Activated CD8-positive, alpha-beta T cell treated with anti-CD3 and anti-CD28 coated beads, Interleukin-2, amount 10 ng/mL, durations not matched to agents 7 days and 5 days (primary cell): ENCODE data around the gene MUS81. TPM values are rescaled to one million over a fixed set of nuclear protein-coding genes. Genes with fewer than 3 reads are reported as not detected.

Experiments
- ATAC-seq: fragments of 150-1000 bp; cut with Tn5 transposase; one replicate; pipeline ENCODE4 v1.10.0; 2021; ENCODE audit warnings: moderate library complexity
- CTCF ChIA-PET: fragments of 350-600 bp; sonication (Branson Sonifier 250); formaldehyde crosslinking; loops from one replicate; lab custom pipeline; 2021; ENCODE audit warnings: antibody characterized with exemption; lab: Charles Lee
- POLR2A ChIA-PET: fragments of 350-600 bp; sonication (Branson Sonifier 250); formaldehyde crosslinking; loops from one replicate; lab custom pipeline; 2021; ENCODE audit warnings: antibody characterized with exemption; lab: Charles Lee
- DNase-seq: peaks from one replicate; pipeline ENCODE4 v3.0.0-alpha.2; 2020
- H3K27ac Mint-ChIP-seq: one replicate; pipeline ENCODE4 v1.8.0; 2021; ENCODE audit warnings: mild to moderate bottlenecking, mixed read lengths
- H3K27me3 Mint-ChIP-seq: one replicate; pipeline ENCODE4 v1.8.0; 2021; ENCODE audit warnings: low read depth, mixed read lengths
- H3K36me3 Mint-ChIP-seq: one replicate; pipeline ENCODE4 v1.8.0; 2021; ENCODE audit warnings: low read depth, mixed read lengths
- H3K4me1 Mint-ChIP-seq: one replicate; pipeline ENCODE4 v1.8.0; 2021; ENCODE audit warnings: low read depth, mixed read lengths
- H3K4me3 Mint-ChIP-seq: one replicate; pipeline ENCODE4 v1.8.0; 2021; ENCODE audit warnings: mild to moderate bottlenecking, mixed read lengths
- H3K9me3 Mint-ChIP-seq: one replicate; pipeline ENCODE4 v1.8.0; 2022; ENCODE audit warnings: mixed read lengths; ENCODE audit not compliant: insufficient read depth
- total RNA-seq, 2 experiments: library from RNA; stranded (reverse); gene quantifications; one replicate each; pipeline ENCODE4 v1.2.3, GENCODE V29; 2021

Gene MUS81
- total RNA-seq: 100 to 1,000 TPM; 106 to 111 TPM

DNA sequence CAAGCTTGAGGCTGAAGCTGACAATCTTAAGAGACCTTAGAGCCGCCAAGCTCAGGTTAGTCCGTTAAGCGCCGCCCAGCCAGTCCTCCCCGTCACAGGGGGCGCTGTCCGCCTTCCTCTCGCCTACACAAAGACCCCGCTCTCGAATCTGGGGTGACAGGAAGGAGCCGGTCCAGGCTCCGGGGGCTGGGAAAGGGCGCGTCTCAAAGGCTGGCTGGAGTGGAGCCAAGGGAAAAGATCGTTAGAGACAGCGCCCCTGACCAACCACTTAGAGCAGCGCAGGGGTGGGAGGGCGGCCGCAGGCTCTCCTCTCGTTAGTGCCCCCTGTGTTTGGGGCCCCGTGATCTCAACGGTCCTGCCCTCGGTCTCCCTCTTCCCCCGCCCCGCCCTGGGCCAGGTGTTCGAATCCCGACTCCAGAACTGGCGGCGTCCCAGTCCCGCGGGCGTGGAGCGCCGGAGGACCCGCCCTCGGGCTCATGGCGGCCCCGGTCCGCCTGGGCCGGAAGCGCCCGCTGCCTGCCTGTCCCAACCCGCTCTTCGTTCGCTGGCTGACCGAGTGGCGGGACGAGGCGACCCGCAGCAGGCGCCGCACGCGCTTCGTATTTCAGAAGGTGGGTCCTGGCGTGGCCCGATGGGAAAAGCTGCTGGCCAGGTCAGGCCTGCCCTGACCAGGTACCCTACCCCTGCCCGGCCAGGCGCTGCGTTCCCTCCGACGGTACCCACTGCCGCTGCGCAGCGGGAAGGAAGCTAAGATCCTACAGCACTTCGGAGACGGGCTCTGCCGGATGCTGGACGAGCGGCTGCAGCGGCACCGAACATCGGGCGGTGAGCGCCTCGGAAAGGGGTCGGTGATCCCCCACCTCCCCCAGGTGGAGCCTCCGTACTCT is at the start of gene MUS81:
Gene MUS81, plus strand, starts transcription at position 156 of the 887 bp plus-strand sequence. Its CDS starts 321 bp downstream, at position 477.
- peak within 1 kb of the TSS; percentile 97 for H3K27ac Mint-ChIP-seq
- ATAC-seq: peak; percentile 34
- DNase-seq: peak; percentile 98
- CTCF ChIA-PET: interaction anchor here (0.7 to 18.4 kb wide), 37 partner anchors 10 to 407 kb away, joined by 3 to 584 read pairs (median 4); partner anchors contain the start of genes BANF1, CCDC85B, CTSW and EIF1AD
- no peaks in the 10 kb centered on the region for H3K9me3 Mint-ChIP-seq
- no peaks in the 10 kb centered on the region for H3K27me3 Mint-ChIP-seq
- peaks cover 53% of the 10 kb centered on the region for H3K4me1 Mint-ChIP-seq
- H3K4me3 Mint-ChIP-seq: peak within 1 kb of the TSS; percentile 89
- peaks cover 64% of the 10 kb centered on the region for H3K36me3 Mint-ChIP-seq
- POLR2A ChIA-PET: interaction anchor here (0.6 to 15.9 kb wide), 22 partner anchors 11 to 363 kb away, joined by 3 to 305 read pairs (median 4); partner anchors contain the start of genes AP5B1, BANF1, CCDC85B and CTSW

DNA sequence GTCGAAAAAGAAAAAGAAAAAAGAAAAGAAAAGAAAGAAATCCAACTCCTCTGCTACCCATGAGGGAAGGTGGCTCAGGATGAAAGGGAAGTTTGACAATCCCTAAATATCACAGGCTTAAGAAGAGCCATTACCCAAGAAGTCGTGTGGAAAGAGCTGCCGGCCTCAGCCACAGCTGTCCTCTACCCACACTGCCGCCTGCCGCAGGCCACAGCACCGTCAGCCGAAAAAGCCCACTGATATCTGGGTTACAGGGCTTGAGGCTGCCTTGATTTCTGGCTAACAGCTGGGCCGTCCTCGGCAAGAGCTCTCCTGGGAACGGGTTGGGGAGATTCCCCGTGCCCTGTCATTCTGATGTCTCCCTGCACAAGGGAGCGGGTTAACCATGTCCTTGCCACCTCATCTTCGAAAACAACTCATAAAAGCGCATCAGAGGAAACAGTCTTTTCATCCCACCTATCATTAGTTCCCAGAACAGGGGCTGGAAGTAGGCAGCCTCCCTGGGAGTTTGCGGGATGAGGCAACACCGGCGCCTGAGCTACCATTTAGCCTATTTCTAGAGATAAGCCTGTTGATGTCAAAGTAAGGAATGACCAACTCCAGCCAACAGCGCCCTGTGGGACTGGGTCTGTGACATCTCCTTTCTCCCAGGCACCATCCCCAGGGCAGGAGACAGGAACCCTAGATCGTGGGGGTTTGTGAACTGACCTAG is 48.3 kb upstream of the MUS81 start:
- POLR2A ChIA-PET: no interaction called here
- Mint-ChIP-seq H3K9me3 (no peaks in the 10 kb centered on the region), H3K4me3 (no peak overlapping the region), H3K36me3 (no peaks in the 10 kb centered on the region), H3K27ac (no peak overlapping the region), H3K4me1 (peaks cover 6% of the 10 kb centered on the region), H3K27me3 (peaks cover 18% of the 10 kb centered on the region)
- ATAC-seq (no peak), DNase-seq (no peak)
- CTCF ChIA-PET: interaction anchor here (1.2 to 12.1 kb wide), 3 partner anchors 9 to 35 kb away, joined by 3 to 210 read pairs (median 3); partner anchors contain the start of gene AP5B1

- no peak for ATAC-seq
- POLR2A ChIA-PET: interaction anchor here (0.6 kb wide), 1 partner anchor 103 kb away, joined by 3 read pairs; no protein-coding TSS in a partner anchor
Measured at GRCh38 chr11:65814131-65814985, 45.9 kb upstream of the MUS81 start.

GRCh38 chr11:65814986-65815565 is 45.2 kb upstream of the MUS81 start:
- ChIA-PET POLR2A (no interaction called here), CTCF (interaction anchor here (2.1 to 12.1 kb wide), 3 partner anchors 31 to 70 kb away, joined by 9 to 210 read pairs (median 28); partner anchors contain the start of gene AP5B1)
- peaks cover 20% of the 10 kb centered on the region for H3K4me1 Mint-ChIP-seq
- H3K4me3 Mint-ChIP-seq: no peak overlapping the region
- no peak for ATAC-seq
- no peaks in the 10 kb centered on the region for H3K9me3 Mint-ChIP-seq
- H3K27me3 Mint-ChIP-seq: peaks cover 10% of the 10 kb centered on the region
- H3K27ac Mint-ChIP-seq: no peak overlapping the region
- no peaks in the 10 kb centered on the region for H3K36me3 Mint-ChIP-seq
- no peak for DNase-seq

More at GRCh38 chr11:65814131-65814985, 45.9 kb upstream of the MUS81 start:
- CTCF ChIA-PET: interaction anchor here (0.9 to 12.1 kb wide), 2 partner anchors 37 to 189 kb away, joined by 3 to 210 read pairs; partner anchors contain the start of gene AP5B1
- Mint-ChIP-seq H3K9me3 (no peaks in the 10 kb centered on the region), H3K27me3 (peaks cover 10% of the 10 kb centered on the region), H3K4me1 (peaks cover 20% of the 10 kb centered on the region), H3K4me3 (no peak overlapping the region), H3K27ac (no peak overlapping the region), H3K36me3 (no peaks in the 10 kb centered on the region)
- no peak for DNase-seq

GRCh38 chr11:65816696-65817095 is 43.5 kb upstream of the MUS81 start:
- ChIA-PET CTCF (interaction anchor here (0.6 to 12.1 kb wide), 26 partner anchors 9 to 570 kb away, joined by 3 to 210 read pairs (median 5); partner anchors contain the start of genes AP5B1, CCDC85B, KAT5 and RNASEH2C), POLR2A (interaction anchor here (0.8 to 2.0 kb wide), 2 partner anchors 37 to 104 kb away, joined by 3 to 8 read pairs; no protein-coding TSS in a partner anchor)
- peak overlapping the region; percentile 76 for H3K4me3 Mint-ChIP-seq
- ATAC-seq (no peak), DNase-seq (no peak)
- H3K27me3 Mint-ChIP-seq: peaks cover 6% of the 10 kb centered on the region
- peaks cover 20% of the 10 kb centered on the region for H3K4me1 Mint-ChIP-seq
- H3K36me3 Mint-ChIP-seq: no peaks in the 10 kb centered on the region
- no peak overlapping the region for H3K27ac Mint-ChIP-seq
- H3K9me3 Mint-ChIP-seq: no peaks in the 10 kb centered on the region

DNA sequence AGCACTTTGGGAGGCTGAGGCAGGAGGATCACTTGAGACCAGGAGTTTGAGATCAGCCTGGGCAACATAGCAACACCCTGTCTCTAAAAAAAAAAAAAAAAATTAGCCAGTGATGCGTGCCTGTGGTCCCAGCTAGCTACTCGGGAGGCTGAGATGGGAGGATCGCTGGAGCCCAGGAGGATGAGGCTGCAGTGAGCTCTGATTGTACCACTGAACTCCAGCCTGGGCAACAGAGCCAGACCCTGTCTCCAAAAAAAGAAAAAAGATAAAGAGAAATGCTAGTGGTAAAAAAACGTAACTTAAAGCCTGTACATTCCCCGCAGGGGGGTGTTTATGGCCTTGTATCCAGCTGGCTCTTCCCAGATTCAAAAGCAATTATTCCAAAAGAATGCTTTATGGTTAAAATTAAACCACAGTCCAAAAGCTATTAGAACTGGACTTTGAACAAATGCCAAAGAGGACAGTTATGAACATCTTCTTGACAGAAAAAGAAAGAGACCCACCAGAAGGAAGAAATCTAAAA is 42.9 kb upstream of the MUS81 start:
- DNase-seq (no peak), ATAC-seq (no peak)
- H3K9me3 Mint-ChIP-seq: no peaks in the 10 kb centered on the region
- ChIA-PET POLR2A (interaction anchor here (1.9 to 2.0 kb wide), 2 partner anchors 37 to 105 kb away, joined by 8 read pairs; partner anchors contain the start of gene KAT5), CTCF (interaction anchor here (0.6 to 12.1 kb wide), 33 partner anchors 9 to 277 kb away, joined by 3 to 210 read pairs (median 4); partner anchors contain the start of genes AP5B1, CCDC85B, KAT5 and RNASEH2C)
- peak overlapping the region; percentile 75 for H3K27ac Mint-ChIP-seq
- H3K4me3 Mint-ChIP-seq: peak overlapping the region; percentile 76
- H3K27me3 Mint-ChIP-seq: peaks cover 5% of the 10 kb centered on the region
- H3K36me3 Mint-ChIP-seq: no peaks in the 10 kb centered on the region
- peaks cover 20% of the 10 kb centered on the region for H3K4me1 Mint-ChIP-seq

- Mint-ChIP-seq H3K27me3 (peaks cover 4% of the 10 kb centered on the region), H3K4me3 (peak overlapping the region; percentile 76), H3K36me3 (no peaks in the 10 kb centered on the region), H3K4me1 (peaks cover 20% of the 10 kb centered on the region), H3K27ac (peak overlapping the region; percentile 75), H3K9me3 (no peaks in the 10 kb centered on the region)
- peak; percentile 93 for ATAC-seq
- CTCF ChIA-PET: interaction anchor here (0.6 to 12.1 kb wide), 37 partner anchors 10 to 278 kb away, joined by 3 to 210 read pairs (median 4); partner anchors contain the start of genes AP5B1, CCDC85B, KAT5 and MUS81
- peak; percentile 96 for DNase-seq
- POLR2A ChIA-PET: interaction anchor here (1.5 to 2.0 kb wide), 3 partner anchors 38 to 106 kb away, joined by 6 to 8 read pairs (median 8); partner anchors contain the start of genes AP5B1 and KAT5
Measured at GRCh38 chr11:65817835-65818680, 42.2 kb upstream of the MUS81 start.

GRCh38 chr11:65821107-65821506 is 39.1 kb upstream of the MUS81 start:
- ChIA-PET POLR2A (no interaction called here), CTCF (interaction anchor here (12.1 kb wide), 1 partner anchor 44 kb away, joined by 210 read pairs; the partner anchor contains the start of gene AP5B1)
- H3K9me3 Mint-ChIP-seq: no peaks in the 10 kb centered on the region
- H3K36me3 Mint-ChIP-seq: no peaks in the 10 kb centered on the region
- no peak for ATAC-seq
- H3K27me3 Mint-ChIP-seq: no peaks in the 10 kb centered on the region
- DNase-seq: no peak
- H3K4me3 Mint-ChIP-seq: no peak overlapping the region
- H3K27ac Mint-ChIP-seq: no peak overlapping the region
- H3K4me1 Mint-ChIP-seq: peaks cover 22% of the 10 kb centered on the region

GRCh38 chr11:65822776-65823528 is 37.3 kb upstream of the MUS81 start:
- ChIA-PET CTCF (interaction anchor here (0.5 to 12.1 kb wide), 8 partner anchors 9 to 111 kb away, joined by 3 to 210 read pairs (median 4); partner anchors contain the start of genes AP5B1, KAT5 and RNASEH2C), POLR2A (no interaction called here)
- H3K4me1 Mint-ChIP-seq: peaks cover 11% of the 10 kb centered on the region
- no peaks in the 10 kb centered on the region for H3K27me3 Mint-ChIP-seq
- H3K36me3 Mint-ChIP-seq: no peaks in the 10 kb centered on the region
- H3K4me3 Mint-ChIP-seq: no peak overlapping the region
- no peak overlapping the region for H3K27ac Mint-ChIP-seq
- ATAC-seq (no peak), DNase-seq (no peak)
- H3K9me3 Mint-ChIP-seq: no peaks in the 10 kb centered on the region
